Measurements from ENCODE around the gene N4BP2L1. TPM values are rescaled to one million over a fixed set of nuclear protein-coding genes. Genes with fewer than 3 reads are reported as not detected.
"Not testable (repeated sequence)": the region's sequence is repeated elsewhere in the genome, so short reads cannot be mapped to it uniquely, and the experiment has no call there.

The N4BP2L1 gene
- polyA plus RNA-seq, 1 of the 3 experiments (the other 2 are of a cell fraction): 1.2 TPM

- no peaks in the 10 kb centered on the region for H3K79me2 ChIP-seq (ENCODE audit: insufficient read depth)
- no peak overlapping the region for H2AFZ ChIP-seq (ENCODE audit: low read depth)
- POLR2A ChIA-PET: interaction anchor here (0.7 kb wide), 1 partner anchor 333 kb away, joined by 3 read pairs; no protein-coding TSS in a partner anchor
- peaks cover 2 to 15% of the 10 kb centered on the region in 2 experiments for H3K36me3 ChIP-seq (replicated peaks in 1 of 2; ENCODE audit: control insufficient read depth in 1 of 2, insufficient read depth in 2 of 2, low read length in 1 of 2)
- H3K4me1 ChIP-seq (ENCODE audit: control insufficient read depth in 1 of 2, insufficient read depth in 2 of 2, low read depth in 1 of 2, low read length in 1 of 2): no peaks in the 10 kb centered on the region
- 95% methylated on average over 2 of the region's 2 CpGs for WGBS (ENCODE audit: low lambda C conversion rate)
- no peak for DNase-seq
- H3K9ac ChIP-seq: no peak overlapping the region
- H3K9me3 ChIP-seq: no peaks in the 10 kb centered on the region
- no peaks in the 10 kb centered on the region for H4K20me1 ChIP-seq (ENCODE audit: insufficient read depth)
- no peak for TF ChIP-seq RCOR1 (IDR thresholded peaks at IDR 0.05; ENCODE audit: low read length)
- TF ChIP-seq, protein P1, sequence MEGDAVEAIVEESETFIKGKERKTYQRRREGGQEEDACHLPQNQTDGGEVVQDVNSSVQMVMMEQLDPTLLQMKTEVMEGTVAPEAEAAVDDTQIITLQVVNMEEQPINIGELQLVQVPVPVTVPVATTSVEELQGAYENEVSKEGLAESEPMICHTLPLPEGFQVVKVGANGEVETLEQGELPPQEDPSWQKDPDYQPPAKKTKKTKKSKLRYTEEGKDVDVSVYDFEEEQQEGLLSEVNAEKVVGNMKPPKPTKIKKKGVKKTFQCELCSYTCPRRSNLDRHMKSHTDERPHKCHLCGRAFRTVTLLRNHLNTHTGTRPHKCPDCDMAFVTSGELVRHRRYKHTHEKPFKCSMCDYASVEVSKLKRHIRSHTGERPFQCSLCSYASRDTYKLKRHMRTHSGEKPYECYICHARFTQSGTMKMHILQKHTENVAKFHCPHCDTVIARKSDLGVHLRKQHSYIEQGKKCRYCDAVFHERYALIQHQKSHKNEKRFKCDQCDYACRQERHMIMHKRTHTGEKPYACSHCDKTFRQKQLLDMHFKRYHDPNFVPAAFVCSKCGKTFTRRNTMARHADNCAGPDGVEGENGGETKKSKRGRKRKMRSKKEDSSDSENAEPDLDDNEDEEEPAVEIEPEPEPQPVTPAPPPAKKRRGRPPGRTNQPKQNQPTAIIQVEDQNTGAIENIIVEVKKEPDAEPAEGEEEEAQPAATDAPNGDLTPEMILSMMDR (IDR thresholded peaks at IDR 0.05): no peak
- no peak for TF ChIP-seq MAX (IDR thresholded peaks at IDR 0.05; ENCODE audit: low read depth)
- TF ChIP-seq MEF2A (IDR thresholded peaks at IDR 0.05; ENCODE audit: borderline replicate concordance, low read depth): no peak
- TF ChIP-seq TAF1 (IDR thresholded peaks at IDR 0.05; ENCODE audit: borderline replicate concordance, low read depth, low read length): no peak
- no peak for TF ChIP-seq REST (IDR thresholded peaks at IDR 0.05; ENCODE audit: low read depth, low read length)
- no peak for TF ChIP-seq MXI1 (IDR thresholded peaks at IDR 0.05; ENCODE audit: low read depth, low read length)
- TF ChIP-seq FOXM1 (IDR thresholded peaks at IDR 0.05; ENCODE audit: low read depth): no peak
- TF ChIP-seq TCF12 (IDR thresholded peaks at IDR 0.05): no peak
- TF ChIP-seq PBX3 (IDR thresholded peaks at IDR 0.05): no peak
- TF ChIP-seq, protein P2, sequence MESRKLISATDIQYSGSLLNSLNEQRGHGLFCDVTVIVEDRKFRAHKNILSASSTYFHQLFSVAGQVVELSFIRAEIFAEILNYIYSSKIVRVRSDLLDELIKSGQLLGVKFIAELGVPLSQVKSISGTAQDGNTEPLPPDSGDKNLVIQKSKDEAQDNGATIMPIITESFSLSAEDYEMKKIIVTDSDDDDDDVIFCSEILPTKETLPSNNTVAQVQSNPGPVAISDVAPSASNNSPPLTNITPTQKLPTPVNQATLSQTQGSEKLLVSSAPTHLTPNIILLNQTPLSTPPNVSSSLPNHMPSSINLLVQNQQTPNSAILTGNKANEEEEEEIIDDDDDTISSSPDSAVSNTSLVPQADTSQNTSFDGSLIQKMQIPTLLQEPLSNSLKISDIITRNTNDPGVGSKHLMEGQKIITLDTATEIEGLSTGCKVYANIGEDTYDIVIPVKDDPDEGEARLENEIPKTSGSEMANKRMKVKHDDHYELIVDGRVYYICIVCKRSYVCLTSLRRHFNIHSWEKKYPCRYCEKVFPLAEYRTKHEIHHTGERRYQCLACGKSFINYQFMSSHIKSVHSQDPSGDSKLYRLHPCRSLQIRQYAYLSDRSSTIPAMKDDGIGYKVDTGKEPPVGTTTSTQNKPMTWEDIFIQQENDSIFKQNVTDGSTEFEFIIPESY (IDR thresholded peaks at IDR 0.05; ENCODE audit: borderline replicate concordance, low read depth): no peak
- no peak for TF ChIP-seq JUND (IDR thresholded peaks at IDR 0.05)
- TF ChIP-seq POLR2AphosphoS5 (IDR thresholded peaks at IDR 0.05; ENCODE audit: low read depth, low read length): no peak
- no peak for TF ChIP-seq SIN3A (IDR thresholded peaks at IDR 0.05; ENCODE audit: borderline replicate concordance, low read depth, low read length)
- no peak for TF ChIP-seq ELF1 (IDR thresholded peaks at IDR 0.05)
- no peak for TF ChIP-seq FOXJ3 (CRISPR knock-in tag; IDR thresholded peaks at IDR 0.05)
- TF ChIP-seq EZH2phosphoT487 (IDR thresholded peaks at IDR 0.05; ENCODE audit: borderline replicate concordance, low read depth): no peak
- TF ChIP-seq YY1 (IDR thresholded peaks at IDR 0.05; ENCODE audit: low read depth): no peak
- peaks cover 7% of the 10 kb centered on the region for H3F3A ChIP-seq (replicated peaks; ENCODE audit: insufficient read depth)
- no peaks in the 10 kb centered on the region for H3K27me3 ChIP-seq (ENCODE audit: insufficient read depth)
- H3K9me2 ChIP-seq: no peaks in the 10 kb centered on the region
- H3K27ac ChIP-seq (ENCODE audit: low read depth in 2 of 2, low read length in 1 of 2): no peak overlapping the region
- CTCF ChIA-PET: interaction anchor here (0.6 to 3.2 kb wide), 2 partner anchors 452 to 549 kb away, joined by 4 to 7 read pairs; no protein-coding TSS in a partner anchor
- no peak overlapping the region for H3K4me2 ChIP-seq
- H3K4me3 ChIP-seq (ENCODE audit: low read depth in 2 of 2, low read length in 1 of 2): no peak overlapping the region
Observed at GRCh38 chr13:32362574-32362973, 65.4 kb downstream of the N4BP2L1 start.

DNA sequence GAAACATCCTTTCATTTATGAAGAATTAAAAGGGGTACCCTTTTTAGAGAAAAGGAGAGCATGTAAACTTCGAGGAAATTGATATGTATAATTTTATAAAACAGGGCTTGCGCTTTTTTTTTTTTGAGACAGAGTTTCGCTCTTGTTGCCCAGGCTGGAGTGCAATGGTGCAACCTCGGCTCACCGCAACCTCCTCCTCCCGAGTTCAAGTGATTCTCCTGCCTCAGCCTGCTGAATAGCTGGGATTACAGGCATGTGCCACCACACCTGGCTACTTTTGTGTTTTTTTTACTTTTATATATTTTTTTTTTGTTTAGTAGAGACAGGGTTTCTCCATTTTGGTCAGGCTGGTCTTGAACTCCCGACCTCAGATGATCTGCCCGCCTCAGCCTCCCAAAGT lies 72.0 kb downstream of the N4BP2L1 start:
- H3K27ac ChIP-seq (ENCODE audit: low read depth in 2 of 2, low read length in 1 of 2); POLR2A ChIA-PET: not testable (repeated sequence)

More for the DNA sequence above, 72.0 kb downstream of the N4BP2L1 start:
- CTCF ChIA-PET; H3K27me3 ChIP-seq (ENCODE audit: insufficient read depth); H3K4me1 ChIP-seq (ENCODE audit: control insufficient read depth in 1 of 2, insufficient read depth in 2 of 2, low read depth in 1 of 2, low read length in 1 of 2); H3K4me3 ChIP-seq (ENCODE audit: low read depth in 2 of 2, low read length in 1 of 2); H2AFZ ChIP-seq (ENCODE audit: low read depth); H3K9me3 ChIP-seq; H3K9me2 ChIP-seq; H3K9ac ChIP-seq; H3F3A ChIP-seq (replicated peaks; ENCODE audit: insufficient read depth); H3K4me2 ChIP-seq; DNase-seq; H3K79me2 ChIP-seq (ENCODE audit: insufficient read depth); H4K20me1 ChIP-seq (ENCODE audit: insufficient read depth): not testable (repeated sequence)
- WGBS (ENCODE audit: low lambda C conversion rate): 94% methylated on average over 8 of the region's 8 CpGs
- H3K36me3 ChIP-seq (replicated peaks in 1 of 2; ENCODE audit: control insufficient read depth in 1 of 2, insufficient read depth in 2 of 2, low read length in 1 of 2): peaks cover 14 to 17% of the 10 kb centered on the region in 2 experiments

Data from SK-N-SH (cell line).